NCI-H128 (cell line): ENCODE data around the gene UTP3.
A peak's percentile ranks its signal among the peaks of the same experiment; 100 is the strongest.
"Not testable (repeated sequence)": the region's sequence is repeated elsewhere in the genome, so short reads cannot be mapped to it uniquely, and the experiment has no call there.

Experiments used
- DNase-seq: peaks from one replicate; lab custom pipeline; 2025; ENCODE audit not compliant: unreplicated experiment; lab: John Stamatoyannopoulos, UW

Gene UTP3

GRCh38 chr4:70714079-70714887, 26.0 kb downstream of the UTP3 start:
- no peak for DNase-seq

- DNase-seq = no peak
Measured at GRCh38 chr4:70715097-70715496, 26.8 kb downstream of the UTP3 start.

GRCh38 chr4:70718811-70719604, 30.7 kb downstream of the UTP3 start:
- DNase-seq = no peak

- DNase-seq = peak; percentile 48
Measured at GRCh38 chr4:70721747-70722146, 33.4 kb downstream of the UTP3 start, which contains the start of gene RUFY3. Gene RUFY3, plus strand, starts transcription at chr4:70721964. Its CDS starts 610 bp downstream, at chr4:70722574.

GRCh38 chr4:70722199-70722791, 34.0 kb downstream of the UTP3 start:
- no peak for DNase-seq

- DNase-seq = no peak
Measured at GRCh38 chr4:70724463-70724862, 36.1 kb downstream of the UTP3 start.

- no peak for DNase-seq
Measured at GRCh38 chr4:70725633-70726032, 37.3 kb downstream of the UTP3 start.

GRCh38 chr4:70726515-70726914, 38.2 kb downstream of the UTP3 start:
- not testable (repeated sequence) for DNase-seq

- no peak for DNase-seq
Measured at GRCh38 chr4:70728091-70728490, 39.8 kb downstream of the UTP3 start.

GRCh38 chr4:70732878-70733277, 44.5 kb downstream of the UTP3 start:
- not testable (repeated sequence) for DNase-seq

- DNase-seq = no peak
Measured at GRCh38 chr4:70734168-70734954, 46.0 kb downstream of the UTP3 start.

- no peak for DNase-seq
Measured at GRCh38 chr4:70734971-70735370, 46.6 kb downstream of the UTP3 start.

GRCh38 chr4:70735915-70736314, 47.6 kb downstream of the UTP3 start:
- not testable (repeated sequence) for DNase-seq

GRCh38 chr4:70737006-70737405, 48.7 kb downstream of the UTP3 start:
- no peak for DNase-seq

- no peak for DNase-seq
Measured at GRCh38 chr4:70737409-70737808, 49.1 kb downstream of the UTP3 start.

- no peak for DNase-seq
Measured at GRCh38 chr4:70739496-70740337, 51.4 kb downstream of the UTP3 start.
